ENCODE measurements around the gene RNF215.
A peak's percentile ranks its signal among the peaks of the same experiment; 100 is the strongest.
"Not testable (repeated sequence)": the region's sequence is repeated elsewhere in the genome, so short reads cannot be mapped to it uniquely, and the experiment has no call there.

RNF215 gene

GRCh38 chr22:30420347-30421125, 33.3 kb upstream of the RNF215 start:
- no peak for DNase-seq

- DNase-seq, result no peak
Measured at GRCh38 chr22:30416837-30417236, 29.6 kb upstream of the RNF215 start.

- no peak for DNase-seq
Measured at GRCh38 chr22:30416403-30416802, 29.2 kb upstream of the RNF215 start.

GRCh38 chr22:30414525-30415047, 27.4 kb upstream of the RNF215 start:
- DNase-seq, result no peak

- no peak for DNase-seq
Measured at GRCh38 chr22:30413745-30414524, 26.7 kb upstream of the RNF215 start.

- no peak for DNase-seq
Measured at GRCh38 chr22:30413001-30413400, 25.8 kb upstream of the RNF215 start.

- no peak for DNase-seq
Measured at GRCh38 chr22:30411780-30412179, 24.6 kb upstream of the RNF215 start.

GRCh38 chr22:30408388-30409102, 21.3 kb upstream of the RNF215 start:
- DNase-seq, result no peak

GRCh38 chr22:30406400-30406799, 19.2 kb upstream of the RNF215 start:
- DNase-seq, result no peak

GRCh38 chr22:30405731-30406130, 18.5 kb upstream of the RNF215 start:
- DNase-seq, result no peak

GRCh38 chr22:30404307-30404706, 17.1 kb upstream of the RNF215 start:
- no peak for DNase-seq

GRCh38 chr22:30402766-30403104, 15.5 kb upstream of the RNF215 start:
- DNase-seq, result not testable (repeated sequence)

- no peak for DNase-seq
Measured at GRCh38 chr22:30402028-30402765, 15.0 kb upstream of the RNF215 start.

GRCh38 chr22:30401024-30401423, 13.8 kb upstream of the RNF215 start:
- DNase-seq, result not testable (repeated sequence)

- no peak for DNase-seq
Measured at GRCh38 chr22:30400159-30400558, 12.9 kb upstream of the RNF215 start.

GRCh38 chr22:30399718-30400117, 12.5 kb upstream of the RNF215 start:
- DNase-seq, result no peak

- DNase-seq, result no peak
Measured at GRCh38 chr22:30398685-30399680, 11.8 kb upstream of the RNF215 start.

GRCh38 chr22:30397656-30398635, 10.7 kb upstream of the RNF215 start:
- DNase-seq, result no peak

GRCh38 chr22:30396871-30397655, 9.9 kb upstream of the RNF215 start, which contains the start of gene SEC14L2:
TSS of gene SEC14L2 (plus strand) at chr22:30397018. CDS start at chr22:30397117, 99 bp downstream.
- DNase-seq, result peak; percentile 76
